ENCODE results near the gene MYLK.

The MYLK gene

GRCh38 chr3:123880998-123881561, 3.1 kb downstream of the MYLK start:
- in situ Hi-C loops (cut with MboI; ENCODE audit: low pct_unique_long_range_greater_than_20kb, low sequenced_read_pairs) = no loop called here
- DNase-seq = peak; percentile 38

GRCh38 chr3:123878807-123879206, 5.3 kb downstream of the MYLK start:
- no peak for DNase-seq
- in situ Hi-C loops (cut with MboI; ENCODE audit: low pct_unique_long_range_greater_than_20kb, low sequenced_read_pairs) = no loop called here

GRCh38 chr3:123877965-123878364, 6.2 kb downstream of the MYLK start:
- in situ Hi-C loops (cut with MboI; ENCODE audit: low pct_unique_long_range_greater_than_20kb, low sequenced_read_pairs) = no loop called here
- no peak for DNase-seq

- in situ Hi-C loops (cut with MboI; ENCODE audit: low pct_unique_long_range_greater_than_20kb, low sequenced_read_pairs) = no loop called here
- DNase-seq = no peak
Observed at GRCh38 chr3:123877466-123877865, 6.7 kb downstream of the MYLK start.

GRCh38 chr3:123876858-123877257, 7.3 kb downstream of the MYLK start:
- no peak for DNase-seq
- in situ Hi-C loops (cut with MboI; ENCODE audit: low pct_unique_long_range_greater_than_20kb, low sequenced_read_pairs) = no loop called here

GRCh38 chr3:123872621-123873020, 11.5 kb downstream of the MYLK start:
- no peak for DNase-seq
- in situ Hi-C loops (cut with MboI; ENCODE audit: low pct_unique_long_range_greater_than_20kb, low sequenced_read_pairs) = no loop called here

- DNase-seq = no peak
- in situ Hi-C loops (cut with MboI; ENCODE audit: low pct_unique_long_range_greater_than_20kb, low sequenced_read_pairs) = no loop called here
Observed at GRCh38 chr3:123871946-123872345, 12.2 kb downstream of the MYLK start.

GRCh38 chr3:123870033-123870432, 14.1 kb downstream of the MYLK start:
- DNase-seq = no peak
- in situ Hi-C loops (cut with MboI; ENCODE audit: low pct_unique_long_range_greater_than_20kb, low sequenced_read_pairs) = no loop called here

GRCh38 chr3:123869165-123869564, 15.0 kb downstream of the MYLK start:
- in situ Hi-C loops (cut with MboI; ENCODE audit: low pct_unique_long_range_greater_than_20kb, low sequenced_read_pairs) = no loop called here
- no peak for DNase-seq

- in situ Hi-C loops (cut with MboI; ENCODE audit: low pct_unique_long_range_greater_than_20kb, low sequenced_read_pairs) = no loop called here
- no peak for DNase-seq
Observed at GRCh38 chr3:123864706-123865105, 19.4 kb downstream of the MYLK start.

GRCh38 chr3:123862152-123862551, 22.0 kb downstream of the MYLK start:
- in situ Hi-C loops (cut with MboI; ENCODE audit: low pct_unique_long_range_greater_than_20kb, low sequenced_read_pairs) = no loop called here
- DNase-seq = no peak

GRCh38 chr3:123861081-123861836, 22.9 kb downstream of the MYLK start:
- DNase-seq = no peak
- in situ Hi-C loops (cut with MboI; ENCODE audit: low pct_unique_long_range_greater_than_20kb, low sequenced_read_pairs) = no loop called here

GRCh38 chr3:123859177-123859576, 25.0 kb downstream of the MYLK start:
- in situ Hi-C loops (cut with MboI; ENCODE audit: low pct_unique_long_range_greater_than_20kb, low sequenced_read_pairs) = no loop called here
- DNase-seq = no peak

- DNase-seq = no peak
- in situ Hi-C loops (cut with MboI; ENCODE audit: low pct_unique_long_range_greater_than_20kb, low sequenced_read_pairs) = no loop called here
Observed at GRCh38 chr3:123854905-123855304, 29.2 kb downstream of the MYLK start.

GRCh38 chr3:123853686-123854372, 30.3 kb downstream of the MYLK start:
- DNase-seq = no peak
- in situ Hi-C loops (cut with MboI; ENCODE audit: low pct_unique_long_range_greater_than_20kb, low sequenced_read_pairs) = no loop called here

- in situ Hi-C loops (cut with MboI; ENCODE audit: low pct_unique_long_range_greater_than_20kb, low sequenced_read_pairs) = no loop called here
- DNase-seq = no peak
Observed at GRCh38 chr3:123847209-123847608, 36.9 kb downstream of the MYLK start.

GRCh38 chr3:123843668-123844067, 40.5 kb downstream of the MYLK start:
- in situ Hi-C loops (cut with MboI; ENCODE audit: low pct_unique_long_range_greater_than_20kb, low sequenced_read_pairs) = no loop called here
- peak; percentile 30 for DNase-seq

- no peak for DNase-seq
- in situ Hi-C loops (cut with MboI; ENCODE audit: low pct_unique_long_range_greater_than_20kb, low sequenced_read_pairs) = no loop called here
Observed at GRCh38 chr3:123842711-123843110, 41.4 kb downstream of the MYLK start.

- in situ Hi-C loops (cut with MboI; ENCODE audit: low pct_unique_long_range_greater_than_20kb, low sequenced_read_pairs) = no loop called here
- peak; percentile 74 for DNase-seq
Observed at GRCh38 chr3:123841476-123842238, 42.5 kb downstream of the MYLK start.

- in situ Hi-C loops (cut with MboI; ENCODE audit: low pct_unique_long_range_greater_than_20kb, low sequenced_read_pairs) = no loop called here
- no peak for DNase-seq
Observed at GRCh38 chr3:123840961-123841360, 43.2 kb downstream of the MYLK start.
